ENCODE results near the gene GOLGA8F.
"Not testable (repeated sequence)": the region's sequence is repeated elsewhere in the genome, so short reads cannot be mapped to it uniquely, and the experiment has no call there.

The GOLGA8F gene, protein sequence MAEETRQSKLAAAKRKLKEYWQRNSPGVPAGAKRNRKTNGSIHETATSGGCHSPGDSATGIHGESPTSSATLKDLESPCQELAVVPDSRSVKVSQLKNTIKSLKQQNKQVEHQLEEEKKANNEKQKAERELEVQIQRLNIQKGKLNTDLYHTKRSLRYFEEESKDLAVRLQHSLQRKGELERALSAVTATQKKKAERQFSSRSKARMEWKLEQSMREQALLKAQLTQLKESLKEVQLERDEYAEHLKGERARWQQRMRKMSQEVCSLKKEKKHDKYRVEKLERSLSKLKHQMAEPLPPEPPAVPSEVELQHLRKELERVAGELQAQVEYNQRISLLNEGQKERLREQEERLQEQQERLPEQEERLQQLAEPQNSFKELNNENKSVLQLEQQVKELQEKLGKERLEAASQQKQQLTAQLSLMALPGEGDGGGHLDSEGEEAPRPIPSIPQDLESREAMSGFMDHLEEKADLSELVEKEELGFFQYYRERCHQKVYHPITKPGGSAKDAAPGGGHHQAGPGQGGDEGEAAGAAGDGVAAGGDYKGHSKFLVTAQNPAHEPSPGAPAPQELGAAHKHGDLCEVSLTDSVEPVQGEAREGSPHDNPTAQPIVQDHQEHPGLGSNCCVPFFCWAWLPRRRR

DNA sequence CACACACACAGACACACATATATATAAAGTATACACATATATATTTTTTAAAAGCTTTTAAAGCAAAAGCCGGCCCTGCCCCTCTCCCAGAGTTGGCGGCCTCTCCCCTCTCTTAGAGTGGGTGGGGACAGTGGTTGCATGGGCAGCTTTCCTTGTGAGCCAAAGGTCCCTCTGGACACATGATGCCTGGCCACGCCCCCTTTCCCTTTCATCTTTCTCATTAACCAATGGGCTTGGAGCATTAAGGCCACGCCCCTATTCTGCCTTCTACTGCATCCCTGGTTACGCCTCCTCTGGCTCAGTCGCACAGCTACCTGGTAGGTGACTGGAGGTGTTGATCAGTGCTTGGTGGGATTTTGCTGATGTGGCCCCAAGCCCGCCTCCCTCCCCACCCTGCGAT, at the start of gene GOLGA8F:
GOLGA8F (plus strand) TSS at position 301 of the 400 bp plus-strand sequence; CDS start at position 399, 98 bp downstream.
- not testable (repeated sequence) for DNase-seq (ENCODE audit: low read depth in 3 of 3, low spot score in 1 of 3)

DNA sequence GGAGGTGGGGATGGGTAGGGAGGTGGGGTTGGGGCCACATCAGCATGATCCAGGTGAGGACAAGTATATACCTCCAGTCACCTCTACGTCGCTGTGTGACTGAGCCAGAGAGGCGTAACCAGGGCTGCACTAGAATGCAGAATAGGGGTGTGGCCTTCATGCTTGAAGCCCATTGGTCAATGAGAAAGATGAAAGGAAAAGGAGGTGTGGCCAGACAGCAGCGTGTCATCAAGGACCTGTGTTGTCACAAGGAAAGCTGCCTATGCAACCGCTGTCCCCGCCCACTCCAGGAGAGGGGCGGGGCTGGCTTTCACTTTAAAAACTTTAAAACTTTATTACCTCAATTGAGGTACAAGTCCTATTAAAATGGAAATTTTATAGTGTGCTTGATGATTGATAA, 20.5 kb upstream of the GOLGA8F start, which contains the start of gene GOLGA6L24:
GOLGA6L24 (minus strand) TSS at position 101 of the 400 bp plus-strand sequence; CDS start at position 40, 61 bp downstream.
- not testable (repeated sequence) for DNase-seq (ENCODE audit: low read depth in 3 of 3, low spot score in 1 of 3)

DNA sequence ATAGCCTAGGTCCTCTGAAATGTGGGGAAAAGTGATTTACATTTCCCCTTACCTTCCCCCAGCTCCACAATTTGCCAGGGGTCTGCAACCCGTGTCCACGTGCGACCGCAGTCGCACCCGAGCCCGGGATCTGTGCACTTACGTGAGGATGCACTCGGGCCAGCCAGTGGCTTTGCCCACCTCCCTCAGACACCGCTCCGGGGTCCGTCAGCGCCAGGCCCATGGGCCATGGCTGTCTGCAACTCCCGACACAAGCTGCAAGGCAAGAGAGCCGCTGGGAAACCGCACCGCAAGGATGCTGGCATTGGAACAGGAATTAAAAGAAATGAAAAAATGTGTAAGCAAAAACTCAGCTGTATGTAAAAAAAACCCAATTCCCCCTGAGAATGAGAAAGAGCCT, 13.0 kb upstream of the GOLGA8F start:
- not testable (repeated sequence) for DNase-seq (ENCODE audit: low read depth in 3 of 3, low spot score in 1 of 3)

DNA sequence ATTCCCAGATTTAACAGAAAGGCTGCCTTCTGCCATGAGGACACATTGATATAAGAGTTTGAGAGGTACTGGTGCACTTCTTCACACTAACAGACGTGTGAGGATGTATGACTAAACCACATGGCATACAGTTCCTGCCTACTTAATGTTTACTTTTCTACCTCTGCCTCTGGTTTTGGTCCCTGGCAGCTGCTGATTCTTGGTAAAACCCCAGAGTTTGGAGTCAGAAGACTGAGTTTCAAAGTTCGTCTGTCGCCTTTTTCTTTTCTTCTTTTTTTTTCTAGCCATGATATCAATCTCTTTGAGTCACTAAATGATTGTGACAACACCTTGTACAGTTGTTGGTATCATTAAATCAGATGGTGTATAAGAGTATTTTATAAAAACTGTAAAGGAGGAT, 1.6 kb downstream of the GOLGA8F start:
- DNase-seq (ENCODE audit: low read depth in 3 of 3, low spot score in 1 of 3), result not testable (repeated sequence)

DNA sequence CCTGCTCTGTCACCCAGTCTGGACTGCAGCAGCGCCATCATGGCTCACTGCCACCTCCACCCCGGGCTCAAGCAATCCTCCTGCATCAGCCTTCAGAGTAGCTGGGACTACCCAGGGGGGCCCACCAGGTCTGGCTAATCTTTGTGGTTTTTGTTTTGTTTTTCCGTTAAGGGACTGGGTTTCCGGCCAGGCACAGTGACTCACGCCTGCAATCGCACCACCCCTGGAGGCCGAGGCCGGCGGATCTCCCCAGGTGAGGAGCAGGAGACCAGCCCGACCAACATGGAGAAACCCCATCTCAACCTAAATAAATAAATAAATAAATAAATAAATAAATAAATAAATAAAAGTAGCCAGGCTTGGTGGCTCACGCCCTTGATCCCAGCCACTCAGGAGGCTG, 17.6 kb downstream of the GOLGA8F start:
- DNase-seq (ENCODE audit: low read depth in 3 of 3, low spot score in 1 of 3), result not testable (repeated sequence)

DNA sequence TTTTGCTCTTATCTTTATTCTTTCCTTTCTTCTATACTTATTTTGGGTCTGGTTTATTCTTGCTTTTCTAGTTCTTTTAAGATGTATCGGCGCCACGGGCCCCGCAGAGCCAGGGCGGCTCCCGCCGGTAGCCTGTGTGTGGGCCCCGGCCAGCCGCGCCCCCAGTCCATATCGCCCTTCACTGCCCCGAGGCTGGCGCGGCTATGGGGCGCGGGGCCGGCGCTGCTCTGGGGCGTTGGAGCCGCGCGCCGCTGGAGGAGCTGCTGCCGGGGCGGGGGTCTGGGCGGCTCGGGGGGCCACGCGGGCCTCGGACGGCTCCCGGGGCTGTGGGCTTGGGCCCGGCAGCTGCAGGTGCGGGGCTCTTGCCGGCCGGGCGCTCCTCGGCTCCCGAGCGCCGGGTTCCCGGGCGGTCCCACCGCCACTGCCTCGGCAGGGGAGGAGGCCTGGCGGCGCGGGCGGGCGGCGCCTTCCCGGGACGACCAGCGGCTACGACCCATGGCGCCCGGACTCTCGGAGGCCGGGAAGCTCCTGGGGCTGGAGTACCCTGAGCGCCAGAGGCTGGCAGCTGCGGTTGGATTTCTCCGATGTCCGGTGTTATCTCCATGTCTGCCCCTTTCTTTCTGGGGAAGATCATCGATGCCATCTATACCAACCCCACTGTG, 24.4 kb downstream of the GOLGA8F start:
- DNase-seq (ENCODE audit: low read depth in 3 of 3, low spot score in 1 of 3), result not testable (repeated sequence)

DNA sequence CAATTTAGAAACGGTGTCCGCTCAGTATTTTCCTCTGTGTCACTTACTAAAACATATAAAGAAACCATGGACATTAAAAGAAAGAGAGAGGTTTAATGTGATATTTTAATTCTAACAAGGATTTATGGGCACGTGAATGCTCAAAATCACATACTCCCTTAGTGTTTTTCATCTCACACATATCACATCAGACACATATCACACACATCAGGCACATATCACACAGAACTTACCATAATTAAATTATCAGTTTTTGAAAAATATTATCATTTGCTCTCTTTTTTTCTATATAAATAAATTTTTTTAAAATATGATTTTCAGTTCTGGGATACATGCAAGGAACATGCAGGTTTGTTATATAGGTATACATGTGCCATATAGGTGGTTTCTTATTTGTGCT, 42.0 kb downstream of the GOLGA8F start:
- DNase-seq (ENCODE audit: low read depth in 3 of 3, low spot score in 1 of 3), result not testable (repeated sequence)

DNA sequence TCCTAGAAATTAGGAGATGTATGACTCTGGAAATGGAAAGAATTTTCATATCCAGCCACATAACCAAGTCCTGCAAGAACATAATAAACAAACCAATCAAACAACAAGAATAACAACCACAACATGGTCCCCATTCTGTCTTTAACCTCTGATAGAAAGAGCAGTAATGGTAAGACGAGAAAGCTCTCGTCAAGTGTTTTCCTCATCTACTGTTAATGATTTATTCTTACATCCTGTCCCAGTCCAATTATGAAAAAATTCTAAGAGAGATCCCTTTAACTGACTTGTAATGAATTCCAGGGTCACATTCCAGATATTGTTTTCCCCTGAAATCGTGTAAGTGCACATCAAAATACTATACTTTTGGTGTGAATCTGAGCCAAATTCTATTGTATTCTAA, 57.1 kb downstream of the GOLGA8F start:
- DNase-seq (ENCODE audit: low read depth in 3 of 3, low spot score in 1 of 3), result not testable (repeated sequence)

Measured in stimulated activated CD4-positive, alpha-beta T cell treated with anti-CD3 and anti-CD28 coated beads, TNF-alpha, amount 100 ng/mL, for 1 hour (primary cell).